Heart left ventricle (tissue), 13 donors: ENCODE measurements around the gene SPEG.

Experiments
- POLR2A ChIP-seq, 2 donors: fragments of 450-650 bp; IDR thresholded peaks; one replicate each; pipeline ENCODE4 v1.6.1; 2017; ENCODE audit warnings: antibody characterized with exemption in 2 of 2, mild to moderate bottlenecking in 2 of 2, moderate library complexity in 2 of 2
- TF ChIP-seq, protein P1 (sequence below), 12 donors: fragments of 200-600 bp; sonication (generic) in 4 of 12; IDR thresholded peaks; one replicate each; pipeline versions ENCODE4 v1.5.0 to v1.8.0; 2018 to 2022; ENCODE audit warnings: antibody characterized with exemption in 12 of 12, mild to moderate bottlenecking in 5 of 12
- donor health status: ischemic (EF 13 %, LVEDD 7.1; RV severe dilation, severe dysfunction).
- donor health status: DM: no; HTN: yes; CAD: no.
- donor health status: DM: no; HTN: no; CAD: no.
- donor health status: ischemic (EF 25% LVEDD 6.9; RV normal size, moderate dysfunction).
- donor health status: ischemic (EF 25% LVEDD 5.7; RV mildly dilated, moderate dysfunction).
- donor health status: ischemic (EF 35%, LVEDD 5.7; RV mildly dilated, moderate dysfunction).
- donor health status: nonischemic (EF 11% LVEDD 7.7; RV severe dilation, severe dysfunction).
- donor health status: DM: yes; HTN: yes; CAD: no.
- donor health status: PGD.
- donor health status: ischemic (EF 29% LVEDD 5.4; RV normal size, mild dysfunction).
- donor health status: nonischemic (EF 23%, LVEDD 6.1; RV moderate dilation, normal function).

DNA sequence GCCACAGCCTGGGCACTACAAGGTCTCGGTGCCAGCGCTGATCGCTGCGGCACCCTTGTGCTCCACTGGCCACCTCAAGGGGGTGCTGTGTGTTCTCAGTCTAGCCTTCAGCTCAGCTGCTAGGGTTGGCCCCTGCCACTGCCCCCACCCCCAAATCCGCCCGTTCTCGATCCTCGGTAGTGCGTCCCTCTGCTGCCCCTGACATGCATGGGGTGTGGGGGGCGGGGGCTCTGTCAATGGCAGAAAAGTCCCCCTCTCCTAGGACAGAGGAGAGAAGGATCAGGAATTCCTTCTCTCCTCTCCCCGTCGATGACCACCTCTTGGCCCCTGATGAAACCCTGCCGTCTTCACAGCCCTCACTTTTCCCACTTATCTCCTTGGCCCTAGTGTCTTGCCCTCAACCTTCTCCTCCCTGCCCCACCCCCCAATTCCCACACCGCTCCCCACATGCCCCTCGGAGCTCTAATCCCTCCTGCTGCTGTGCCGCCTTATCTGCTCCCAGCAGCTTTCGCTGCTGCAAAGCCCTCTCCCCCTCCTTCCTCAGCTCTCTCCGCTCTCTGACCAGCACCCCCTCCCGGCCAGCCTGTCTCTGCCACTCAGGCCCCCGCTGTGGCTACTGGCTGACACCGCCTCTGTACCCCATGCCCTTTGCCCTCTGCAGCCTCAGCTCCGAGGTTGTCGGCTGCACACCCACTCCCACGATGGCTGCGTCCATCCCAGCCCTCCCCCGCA is 75.3 kb downstream of the SPEG start:
- TF ChIP-seq, protein P1, sequence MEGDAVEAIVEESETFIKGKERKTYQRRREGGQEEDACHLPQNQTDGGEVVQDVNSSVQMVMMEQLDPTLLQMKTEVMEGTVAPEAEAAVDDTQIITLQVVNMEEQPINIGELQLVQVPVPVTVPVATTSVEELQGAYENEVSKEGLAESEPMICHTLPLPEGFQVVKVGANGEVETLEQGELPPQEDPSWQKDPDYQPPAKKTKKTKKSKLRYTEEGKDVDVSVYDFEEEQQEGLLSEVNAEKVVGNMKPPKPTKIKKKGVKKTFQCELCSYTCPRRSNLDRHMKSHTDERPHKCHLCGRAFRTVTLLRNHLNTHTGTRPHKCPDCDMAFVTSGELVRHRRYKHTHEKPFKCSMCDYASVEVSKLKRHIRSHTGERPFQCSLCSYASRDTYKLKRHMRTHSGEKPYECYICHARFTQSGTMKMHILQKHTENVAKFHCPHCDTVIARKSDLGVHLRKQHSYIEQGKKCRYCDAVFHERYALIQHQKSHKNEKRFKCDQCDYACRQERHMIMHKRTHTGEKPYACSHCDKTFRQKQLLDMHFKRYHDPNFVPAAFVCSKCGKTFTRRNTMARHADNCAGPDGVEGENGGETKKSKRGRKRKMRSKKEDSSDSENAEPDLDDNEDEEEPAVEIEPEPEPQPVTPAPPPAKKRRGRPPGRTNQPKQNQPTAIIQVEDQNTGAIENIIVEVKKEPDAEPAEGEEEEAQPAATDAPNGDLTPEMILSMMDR (IDR thresholded peaks at IDR 0.05): peak; percentile 34 to 69 (median 52)
- TF ChIP-seq POLR2A (IDR thresholded peaks at IDR 0.05): no peak
